Activated CD8-positive, alpha-beta memory T cell treated with anti-CD3 and anti-CD28 coated beads for 36 hours (primary cell): ENCODE measurements around the gene IQCE. TPM values are rescaled to one million over a fixed set of nuclear protein-coding genes. Genes with fewer than 3 reads are reported as not detected.

Experiments used
- CTCF ChIA-PET: fragments of 350-600 bp; sonication (Branson Sonifier 250); formaldehyde crosslinking; loops from one replicate; lab custom pipeline; 2021; ENCODE audit warnings: antibody characterized with exemption; lab: Charles Lee
- POLR2A ChIA-PET: fragments of 350-600 bp; sonication (Branson Sonifier 250); formaldehyde crosslinking; loops from one replicate; lab custom pipeline; 2021; ENCODE audit warnings: antibody characterized with exemption; lab: Charles Lee
- total RNA-seq, 2 experiments: library from RNA; stranded (reverse); gene quantifications; one replicate each; pipeline ENCODE4 v1.2.3, GENCODE V29; 2021

The IQCE gene
- total RNA-seq, 2 experiments from 2014 or later = 10.3 to 11.2 TPM

GRCh38 chr7:2566890-2567678 is 8.3 kb downstream of the IQCE start:
- CTCF ChIA-PET = interaction anchor here (0.6 to 1.0 kb wide), 2 partner anchors 20 to 117 kb away, joined by 3 to 4 read pairs; no protein-coding TSS in a partner anchor
- POLR2A ChIA-PET = interaction anchor here (0.6 kb wide), 1 partner anchor 11 kb away, joined by 5 read pairs; no protein-coding TSS in a partner anchor

GRCh38 chr7:2567679-2568278 is 9.0 kb downstream of the IQCE start:
- ChIA-PET POLR2A (no interaction called here), CTCF (interaction anchor here (0.6 to 1.0 kb wide), 2 partner anchors 19 to 117 kb away, joined by 3 to 4 read pairs; no protein-coding TSS in a partner anchor)

GRCh38 chr7:2568521-2569223 is 9.9 kb downstream of the IQCE start:
- POLR2A ChIA-PET = no interaction called here

GRCh38 chr7:2569421-2569820 is 10.6 kb downstream of the IQCE start:
- ChIA-PET CTCF (no interaction called here), POLR2A (no interaction called here)

More at GRCh38 chr7:2568521-2569223, 9.9 kb downstream of the IQCE start:
- CTCF ChIA-PET = no interaction called here

- POLR2A ChIA-PET = no interaction called here
- CTCF ChIA-PET = no interaction called here
Measured at GRCh38 chr7:2570021-2570420, 11.2 kb downstream of the IQCE start.

- ChIA-PET CTCF (interaction anchor here (1.3 kb wide), 1 partner anchor 120 kb away, joined by 4 read pairs; no protein-coding TSS in a partner anchor), POLR2A (no interaction called here)
Measured at GRCh38 chr7:2571409-2571808, 12.6 kb downstream of the IQCE start.

GRCh38 chr7:2572101-2572842 is 13.5 kb downstream of the IQCE start:
- CTCF ChIA-PET = interaction anchor here (1.3 kb wide), 1 partner anchor 121 kb away, joined by 4 read pairs; no protein-coding TSS in a partner anchor
- POLR2A ChIA-PET = no interaction called here

- ChIA-PET CTCF (interaction anchor here (1.0 to 1.5 kb wide), 2 partner anchors 11 to 105 kb away, joined by 4 to 5 read pairs; no protein-coding TSS in a partner anchor), POLR2A (no interaction called here)
Measured at GRCh38 chr7:2573761-2574160, 15.0 kb downstream of the IQCE start.

GRCh38 chr7:2575046-2575732 is 16.4 kb downstream of the IQCE start:
- CTCF ChIA-PET = interaction anchor here (1.5 kb wide), 1 partner anchor 9 kb away, joined by 5 read pairs; no protein-coding TSS in a partner anchor
- POLR2A ChIA-PET = no interaction called here

- ChIA-PET CTCF (no interaction called here), POLR2A (no interaction called here)
Measured at GRCh38 chr7:2575733-2576340, 17.1 kb downstream of the IQCE start.

- ChIA-PET POLR2A (no interaction called here), CTCF (no interaction called here)
Measured at GRCh38 chr7:2576742-2577491, 18.1 kb downstream of the IQCE start.

GRCh38 chr7:2577914-2578680 is 19.3 kb downstream of the IQCE start:
- POLR2A ChIA-PET = no interaction called here
- CTCF ChIA-PET = no interaction called here

GRCh38 chr7:2580636-2581035 is 21.9 kb downstream of the IQCE start:
- CTCF ChIA-PET = no interaction called here
- POLR2A ChIA-PET = no interaction called here

GRCh38 chr7:2582006-2582735 is 23.4 kb downstream of the IQCE start:
- POLR2A ChIA-PET = interaction anchor here (0.5 kb wide), 1 partner anchor 14 kb away, joined by 3 read pairs; no protein-coding TSS in a partner anchor
- CTCF ChIA-PET = no interaction called here

GRCh38 chr7:2583798-2584580 is 25.2 kb downstream of the IQCE start:
- POLR2A ChIA-PET = no interaction called here
- CTCF ChIA-PET = interaction anchor here (1.4 kb wide), 1 partner anchor 10 kb away, joined by 5 read pairs; no protein-coding TSS in a partner anchor
